Esophagus muscularis mucosa (tissue), 4 donors: ENCODE data around the gene STK40.

Experiments used
- EP300 ChIP-seq: sonication (generic); formaldehyde crosslinking; IDR thresholded peaks from one replicate; pipeline ENCODE4 v1.6.1; 2017; ENCODE audit warnings: antibody characterized with exemption
- POLR2AphosphoS5 ChIP-seq, 2 donors: sonication (generic); formaldehyde crosslinking; IDR thresholded peaks; one replicate each; pipeline ENCODE4 v1.6.1; 2017; ENCODE audit warnings: antibody characterized with exemption in 2 of 2
- TF ChIP-seq, protein P1 (sequence below), 3 experiments: fragments of 200-600 bp in 2 of 3; fragments of 450-650 bp in 1 of 3; sonication (generic) in 2 of 3; IDR thresholded peaks; one replicate each; pipeline ENCODE4 v1.5.1; 2017 to 2019; ENCODE audit warnings: antibody characterized with exemption in 3 of 3, mild to moderate bottlenecking in 2 of 3, moderate library complexity in 1 of 3

DNA sequence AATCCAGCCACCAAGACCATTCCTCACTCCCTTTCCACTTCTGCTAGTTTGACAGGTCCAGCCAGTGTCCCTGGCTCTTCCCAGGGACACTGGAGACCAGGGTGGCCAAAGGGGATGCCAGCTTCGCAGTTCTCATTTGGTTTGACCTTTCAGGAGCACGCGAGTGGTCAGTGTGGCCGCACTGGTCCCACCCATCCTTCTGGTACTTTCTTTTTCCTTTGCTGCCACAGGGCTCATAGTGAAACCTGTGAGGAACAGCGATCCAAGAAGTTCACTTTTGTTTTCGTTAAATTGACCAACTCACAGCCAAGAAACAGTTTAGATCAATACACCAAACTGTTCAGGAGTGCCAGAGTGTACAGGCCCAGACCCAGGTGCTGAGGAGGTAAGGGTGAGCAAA lies 47.9 kb downstream of the STK40 start:
- TF ChIP-seq, protein P1, sequence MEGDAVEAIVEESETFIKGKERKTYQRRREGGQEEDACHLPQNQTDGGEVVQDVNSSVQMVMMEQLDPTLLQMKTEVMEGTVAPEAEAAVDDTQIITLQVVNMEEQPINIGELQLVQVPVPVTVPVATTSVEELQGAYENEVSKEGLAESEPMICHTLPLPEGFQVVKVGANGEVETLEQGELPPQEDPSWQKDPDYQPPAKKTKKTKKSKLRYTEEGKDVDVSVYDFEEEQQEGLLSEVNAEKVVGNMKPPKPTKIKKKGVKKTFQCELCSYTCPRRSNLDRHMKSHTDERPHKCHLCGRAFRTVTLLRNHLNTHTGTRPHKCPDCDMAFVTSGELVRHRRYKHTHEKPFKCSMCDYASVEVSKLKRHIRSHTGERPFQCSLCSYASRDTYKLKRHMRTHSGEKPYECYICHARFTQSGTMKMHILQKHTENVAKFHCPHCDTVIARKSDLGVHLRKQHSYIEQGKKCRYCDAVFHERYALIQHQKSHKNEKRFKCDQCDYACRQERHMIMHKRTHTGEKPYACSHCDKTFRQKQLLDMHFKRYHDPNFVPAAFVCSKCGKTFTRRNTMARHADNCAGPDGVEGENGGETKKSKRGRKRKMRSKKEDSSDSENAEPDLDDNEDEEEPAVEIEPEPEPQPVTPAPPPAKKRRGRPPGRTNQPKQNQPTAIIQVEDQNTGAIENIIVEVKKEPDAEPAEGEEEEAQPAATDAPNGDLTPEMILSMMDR (IDR thresholded peaks at IDR 0.05): no peak
- TF ChIP-seq POLR2AphosphoS5 (IDR thresholded peaks at IDR 0.05): no peak
- TF ChIP-seq EP300: no peak
